Endothelial cell of umbilical vein (primary cell): ENCODE results near the gene NEBL. TPM values are rescaled to one million over a fixed set of nuclear protein-coding genes. Genes with fewer than 3 reads are reported as not detected.

ENCODE experiments used
- BruUV-seq: library from RNA; stranded (reverse); fragments of 400-500 nt; replicated peaks from 2 replicates; lab custom pipeline; 2021; lab: Mats Ljungman, UMichigan
- CTCF ChIA-PET: fragments of 300-600, 350-600 bp; sonication (Branson Sonifier 250); formaldehyde crosslinking; loops from one replicate; lab custom pipeline; 2021; ENCODE audit warnings: antibody characterized with exemption, inconsistent platforms; lab: Charles Lee
- POLR2A ChIA-PET: fragments of 300-600, 350-600 bp; sonication (Branson Sonifier 250); formaldehyde crosslinking; loops from one replicate; lab custom pipeline; 2021; ENCODE audit warnings: antibody characterized with exemption, inconsistent platforms; lab: Charles Lee
- DNase-seq: peaks from one replicate; pipeline ENCODE4 v3.0.0-alpha.2; 2011; ENCODE audit warnings: low read depth, low spot score
- FAIRE-seq: peaks from 2 replicates; lab custom pipeline; 2011; peaks lifted over from hg19 to GRCh38; lab: Jason Lieb, UNC
- H2AFZ ChIP-seq: 2 replicates; pipeline ENCODE4 v1.6.0; 2012; ENCODE audit warnings: low read depth, low read length, control low read depth, inconsistent platforms
- H3K27ac ChIP-seq: 2 replicates; pipeline ENCODE4 v1.5.1; 2011; ENCODE audit warnings: low read depth, mild to moderate bottlenecking, control low read depth, low read length, moderate library complexity; ENCODE audit not compliant: insufficient read depth
- H3K27me3 ChIP-seq, 2 experiments: 2 replicates each; pipeline versions ENCODE4 v1.6.0 to v1.6.1; 2011; ENCODE audit warnings: low read length in 2 of 2, mixed read lengths in 1 of 2; ENCODE audit not compliant: control insufficient read depth in 2 of 2, insufficient read depth in 2 of 2
- H3K36me3 ChIP-seq, 2 experiments: 2 replicates in 1 of 2; 3 replicates in 1 of 2; pipeline ENCODE4 v1.5.1; 2011; ENCODE audit warnings: low read length in 2 of 2, mild to moderate bottlenecking in 1 of 2, moderate library complexity in 1 of 2; ENCODE audit not compliant: control insufficient read depth in 2 of 2, insufficient read depth in 2 of 2; ENCODE audit errors: extremely low read depth in 1 of 2
- H3K4me1 ChIP-seq: 3 replicates; pipeline ENCODE4 v1.5.1; 2011; ENCODE audit warnings: mild to moderate bottlenecking, low read length; ENCODE audit not compliant: control insufficient read depth, insufficient read depth; ENCODE audit errors: extremely low read depth
- H3K4me2 ChIP-seq: 2 replicates; pipeline ENCODE4 v1.6.1; 2011; ENCODE audit warnings: low read length, control low read depth, mixed read lengths; ENCODE audit not compliant: insufficient read depth
- H3K4me3 ChIP-seq, 3 experiments: fragments of 200-600 bp in 1 of 3; sonication (generic), shearing (Covaris generic) in 1 of 3; replicated peaks in 1 of 3; 2 replicates each; pipeline ENCODE4 v1.5.1; 2011 to 2016; ENCODE audit warnings: control low read depth in 3 of 3, low read length in 3 of 3, mild to moderate bottlenecking in 2 of 3, inconsistent platforms in 1 of 3, low read depth in 1 of 3, moderate library complexity in 1 of 3; ENCODE audit not compliant: insufficient read depth in 1 of 3
- H3K79me2 ChIP-seq: 2 replicates; pipeline ENCODE4 v1.6.0; 2012; ENCODE audit warnings: low read length, inconsistent platforms; ENCODE audit not compliant: control insufficient read depth, insufficient read depth
- H3K9ac ChIP-seq: replicated peaks from 2 replicates; pipeline ENCODE3; 2011; ENCODE audit warnings: low read length, control low read depth; ENCODE audit not compliant: insufficient read depth; ENCODE audit errors: extremely low read depth
- H3K9me1 ChIP-seq: replicated peaks from 3 replicates; pipeline ENCODE4 v1.6.0; 2011; ENCODE audit warnings: mild to moderate bottlenecking, low read length; ENCODE audit not compliant: control insufficient read depth, insufficient read depth; ENCODE audit errors: extremely low read depth
- H3K9me3 ChIP-seq: replicated peaks from 2 replicates; pipeline ENCODE4 v1.5.1; 2012; ENCODE audit warnings: low read length, inconsistent platforms; ENCODE audit not compliant: control insufficient read depth, insufficient read depth
- H4K20me1 ChIP-seq: replicated peaks from 2 replicates; pipeline ENCODE3; 2011; ENCODE audit warnings: mild to moderate bottlenecking, low read length; ENCODE audit not compliant: control insufficient read depth, insufficient read depth; ENCODE audit errors: extremely low read depth
- CTCF ChIP-seq, 2 donors: IDR thresholded peaks; 1 replicate in 1 of 2; 2 replicates in 1 of 2; pipeline ENCODE4 v1.5.1; 2011; ENCODE audit warnings: low read length in 2 of 2, mild to moderate bottlenecking in 2 of 2, moderate library complexity in 2 of 2, control low read depth in 1 of 2, inconsistent platforms in 1 of 2, low read depth in 1 of 2; ENCODE audit not compliant: insufficient read depth in 1 of 2; ENCODE audit errors: extremely low read depth in 1 of 2
- EZH2 ChIP-seq: IDR thresholded peaks from 2 replicates; pipeline ENCODE4 v1.6.1; 2012; ENCODE audit warnings: borderline replicate concordance, low read depth, mild to moderate bottlenecking, moderate library complexity, low read length, inconsistent platforms; ENCODE audit not compliant: severe bottlenecking
- FOS ChIP-seq: IDR thresholded peaks from 2 replicates; pipeline ENCODE4 v1.6.1; 2011; ENCODE audit warnings: mild to moderate bottlenecking, low read length, moderate library complexity, borderline replicate concordance; ENCODE audit not compliant: insufficient read depth
- GATA2 ChIP-seq: IDR thresholded peaks from 2 replicates; pipeline ENCODE4 v1.7.0; 2011; ENCODE audit warnings: low read depth, mild to moderate bottlenecking, moderate library complexity, mixed read lengths, low read length; ENCODE audit not compliant: insufficient read length, insufficient read depth
- JUN ChIP-seq: IDR thresholded peaks from 2 replicates; pipeline ENCODE4 v1.6.1; 2011; ENCODE audit warnings: borderline replicate concordance, low read depth; ENCODE audit not compliant: insufficient read length, insufficient read depth
- MAX ChIP-seq: IDR thresholded peaks from 2 replicates; pipeline ENCODE4 v1.6.1; 2011; ENCODE audit not compliant: insufficient read depth, insufficient read length
- MYC ChIP-seq: IDR thresholded peaks from one replicate; pipeline ENCODE4 v1.6.1; 2011; ENCODE audit warnings: mild to moderate bottlenecking, low read depth, low read length
- POLR2A ChIP-seq: IDR thresholded peaks from 2 replicates; pipeline ENCODE4 v1.6.1; 2012; ENCODE audit warnings: low read depth, mild to moderate bottlenecking, control low read depth, low read length
- POLR2AphosphoS5 ChIP-seq: IDR thresholded peaks from 2 replicates; pipeline ENCODE4 v1.6.1; 2012; ENCODE audit warnings: low read depth, mild to moderate bottlenecking, control low read depth, low read length, moderate library complexity; ENCODE audit not compliant: insufficient read depth
- dilution Hi-C: fragments of 300-500 bp; cut with MboI; formaldehyde crosslinking; loops from one replicate; pipeline ENCODE4 v1.15.0; 2019; ENCODE audit warnings: low sequenced_read_pairs; ENCODE audit not compliant: extremely low pct_ligation_motif_present
- intact Hi-C: fragments of 100-400 bp; cut with micrococcal nuclease; formaldehyde crosslinking; loops from one replicate; pipeline ENCODE4 v1.10.0; 2022
- polyA plus RNA-seq, 4 experiments: library from polyadenylated mRNA; depleted of rRNA in 3 of 4; stranded (reverse) in 3 of 4; unstranded in 1 of 4; fragments of >200 nt; gene quantifications; 2 replicates each; pipeline versions ENCODE4 v1.2.1 to v1.2.3, GENCODE V29; 2011 to 2012; ENCODE audit warnings: missing spikeins in 1 of 4
- total RNA-seq: library from RNA; stranded (reverse); gene quantifications from 2 replicates; pipeline ENCODE4 v1.2.3, GENCODE V29; 2021

The NEBL gene
- total and polyA plus RNA-seq, 2 donors (not counting 3 experiments of a cell fraction or from before 2014, with no cell fraction given), result 0.17 to 0.66 TPM

GRCh38 chr10:20853276-20853675, 43.8 kb downstream of the NEBL start:
- no peaks in the 10 kb centered on the region for H3K9me1 ChIP-seq
- dilution Hi-C loops (no loop called here), intact Hi-C loops (no loop called here)
- no TSS peak for BruUV-seq
- H3K27me3 ChIP-seq, result no peaks in the 10 kb centered on the region
- FAIRE-seq (no peak), DNase-seq (no peak)
- H3K4me1 ChIP-seq, result no peaks in the 10 kb centered on the region
- no peaks in the 10 kb centered on the region for H3K79me2 ChIP-seq
- H3K4me3 ChIP-seq, result no peak overlapping the region
- H3K9ac ChIP-seq, result no peak overlapping the region
- no peak overlapping the region for H2AFZ ChIP-seq
- ChIA-PET CTCF (interaction anchor here (1.2 to 4.9 kb wide), 3 partner anchors 225 to 1033 kb away, joined by 4 to 53 read pairs (median 7); no protein-coding TSS in a partner anchor), POLR2A (no interaction called here)
- TF ChIP-seq POLR2A (no peak), CTCF (IDR thresholded peaks at IDR 0.05; ENCODE audit: extremely low read depth in 1 of 2, insufficient read depth in 1 of 2, low read depth in 1 of 2, low read length in 2 of 2) (no peak), POLR2AphosphoS5 (no peak), MYC (no peak), MAX (no peak), EZH2 (no peak), JUN (no peak), GATA2 (no peak), FOS (no peak)
- no peaks in the 10 kb centered on the region for H3K36me3 ChIP-seq
- no peak overlapping the region for H3K27ac ChIP-seq
- H4K20me1 ChIP-seq, result no peaks in the 10 kb centered on the region
- H3K9me3 ChIP-seq, result no peaks in the 10 kb centered on the region
- no peak overlapping the region for H3K4me2 ChIP-seq
